ENCODE data around the gene CST5.

The CST5 gene, protein sequence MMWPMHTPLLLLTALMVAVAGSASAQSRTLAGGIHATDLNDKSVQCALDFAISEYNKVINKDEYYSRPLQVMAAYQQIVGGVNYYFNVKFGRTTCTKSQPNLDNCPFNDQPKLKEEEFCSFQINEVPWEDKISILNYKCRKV

DNA sequence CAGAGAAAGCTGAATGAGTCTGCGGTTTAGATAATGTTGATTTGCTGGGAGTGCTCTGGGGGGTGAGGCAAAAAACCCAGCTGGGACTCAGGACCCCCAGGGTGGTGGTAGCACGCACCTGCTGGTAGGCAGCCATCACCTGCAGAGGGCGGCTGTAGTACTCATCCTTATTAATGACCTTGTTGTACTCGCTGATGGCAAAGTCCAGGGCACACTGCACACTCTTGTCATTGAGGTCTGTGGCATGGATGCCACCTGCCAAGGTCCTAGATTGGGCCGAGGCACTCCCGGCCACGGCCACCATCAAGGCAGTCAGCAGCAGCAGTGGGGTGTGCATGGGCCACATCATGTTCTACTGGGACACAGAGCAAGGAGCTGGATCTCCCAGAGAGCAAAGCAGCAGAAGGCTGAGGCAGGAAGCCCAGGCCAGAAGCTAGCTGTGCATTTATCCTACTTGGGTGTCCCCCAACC is at the start of gene CST5:
Gene CST5 (minus strand): TSS at position 421 of the 471 bp plus-strand sequence. CDS start 72 bp downstream, at position 349.
- H3K36me3 ChIP-seq (ENCODE audit: control insufficient read depth in 1 of 2, insufficient read depth in 2 of 2, low read length in 2 of 2), result no peaks in the 10 kb centered on the region
- H3K4me3 ChIP-seq (ENCODE audit: low read depth in 1 of 2, low read length in 2 of 2), result no peak within 1 kb of the TSS
- H3K4me1 ChIP-seq (ENCODE audit: control insufficient read depth in 1 of 2, insufficient read depth in 2 of 2, low read length in 2 of 2), result no peaks in the 10 kb centered on the region
- no peaks in the 10 kb centered on the region for H3K9me3 ChIP-seq (ENCODE audit: control insufficient read depth in 1 of 2, low read length in 2 of 2)
- H3K27ac ChIP-seq (ENCODE audit: low read depth, low read length), result no peak within 1 kb of the TSS
- no peaks in the 10 kb centered on the region for H3K27me3 ChIP-seq (ENCODE audit: control insufficient read depth in 1 of 2, insufficient read depth in 2 of 2, low read length in 2 of 2)
- H3K9ac ChIP-seq (ENCODE audit: low read depth in 1 of 2, low read length in 2 of 2), result no peak within 1 kb of the TSS

GRCh38 chr20:23928788-23929187 is 49.2 kb upstream of the CST5 start:
- Histone ChIP-seq H3K4me3 (ENCODE audit: low read depth in 1 of 2, low read length in 2 of 2) (no peak overlapping the region), H3K4me1 (ENCODE audit: control insufficient read depth in 1 of 2, insufficient read depth in 2 of 2, low read length in 2 of 2) (no peaks in the 10 kb centered on the region), H3K9me3 (ENCODE audit: control insufficient read depth in 1 of 2, low read length in 2 of 2) (no peaks in the 10 kb centered on the region), H3K36me3 (ENCODE audit: control insufficient read depth in 1 of 2, insufficient read depth in 2 of 2, low read length in 2 of 2) (no peaks in the 10 kb centered on the region), H3K27me3 (ENCODE audit: control insufficient read depth in 1 of 2, insufficient read depth in 2 of 2, low read length in 2 of 2) (no peaks in the 10 kb centered on the region), H3K27ac (ENCODE audit: low read depth, low read length) (no peak overlapping the region), H3K9ac (ENCODE audit: low read depth in 1 of 2, low read length in 2 of 2) (no peak overlapping the region)

GRCh38 chr20:23928353-23928752 is 48.8 kb upstream of the CST5 start:
- Histone ChIP-seq H3K4me1 (ENCODE audit: control insufficient read depth in 1 of 2, insufficient read depth in 2 of 2, low read length in 2 of 2) (no peaks in the 10 kb centered on the region), H3K9me3 (ENCODE audit: control insufficient read depth in 1 of 2, low read length in 2 of 2) (no peaks in the 10 kb centered on the region), H3K9ac (ENCODE audit: low read depth in 1 of 2, low read length in 2 of 2) (no peak overlapping the region), H3K4me3 (ENCODE audit: low read depth in 1 of 2, low read length in 2 of 2) (no peak overlapping the region), H3K27ac (ENCODE audit: low read depth, low read length) (no peak overlapping the region), H3K36me3 (ENCODE audit: control insufficient read depth in 1 of 2, insufficient read depth in 2 of 2, low read length in 2 of 2) (no peaks in the 10 kb centered on the region), H3K27me3 (ENCODE audit: control insufficient read depth in 1 of 2, insufficient read depth in 2 of 2, low read length in 2 of 2) (no peaks in the 10 kb centered on the region)

- Histone ChIP-seq H3K4me3 (ENCODE audit: low read depth in 1 of 2, low read length in 2 of 2) (no peak overlapping the region), H3K36me3 (ENCODE audit: control insufficient read depth in 1 of 2, insufficient read depth in 2 of 2, low read length in 2 of 2) (no peaks in the 10 kb centered on the region), H3K9ac (ENCODE audit: low read depth in 1 of 2, low read length in 2 of 2) (no peak overlapping the region), H3K27ac (ENCODE audit: low read depth, low read length) (no peak overlapping the region), H3K27me3 (ENCODE audit: control insufficient read depth in 1 of 2, insufficient read depth in 2 of 2, low read length in 2 of 2) (no peaks in the 10 kb centered on the region), H3K9me3 (ENCODE audit: control insufficient read depth in 1 of 2, low read length in 2 of 2) (no peaks in the 10 kb centered on the region), H3K4me1 (ENCODE audit: control insufficient read depth in 1 of 2, insufficient read depth in 2 of 2, low read length in 2 of 2) (no peaks in the 10 kb centered on the region)
Measured at GRCh38 chr20:23926944-23927872, 47.7 kb upstream of the CST5 start.

DNA sequence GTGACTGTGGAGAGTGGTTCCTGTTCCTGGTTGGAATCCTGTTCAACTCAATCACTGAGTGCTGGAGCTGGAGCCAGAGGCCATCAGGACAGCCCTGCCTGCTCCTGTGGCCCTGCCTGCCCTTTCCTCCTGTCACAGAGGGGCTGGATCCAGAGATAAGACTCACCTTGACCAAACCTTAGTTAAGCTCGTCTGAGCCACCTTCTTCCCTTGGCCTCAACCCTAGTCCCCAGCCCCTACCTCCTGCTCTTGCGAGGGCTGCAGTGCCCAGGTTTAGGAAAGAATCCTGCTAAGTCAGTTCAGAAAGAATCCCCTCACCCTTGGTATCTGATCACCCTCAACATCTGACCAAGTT is 47.0 kb upstream of the CST5 start:
- Histone ChIP-seq H3K27me3 (ENCODE audit: control insufficient read depth in 1 of 2, insufficient read depth in 2 of 2, low read length in 2 of 2) (no peaks in the 10 kb centered on the region), H3K4me3 (ENCODE audit: low read depth in 1 of 2, low read length in 2 of 2) (no peak overlapping the region), H3K27ac (ENCODE audit: low read depth, low read length) (no peak overlapping the region), H3K4me1 (ENCODE audit: control insufficient read depth in 1 of 2, insufficient read depth in 2 of 2, low read length in 2 of 2) (no peaks in the 10 kb centered on the region), H3K9ac (ENCODE audit: low read depth in 1 of 2, low read length in 2 of 2) (no peak overlapping the region), H3K36me3 (ENCODE audit: control insufficient read depth in 1 of 2, insufficient read depth in 2 of 2, low read length in 2 of 2) (no peaks in the 10 kb centered on the region), H3K9me3 (ENCODE audit: control insufficient read depth in 1 of 2, low read length in 2 of 2) (no peaks in the 10 kb centered on the region)

DNA sequence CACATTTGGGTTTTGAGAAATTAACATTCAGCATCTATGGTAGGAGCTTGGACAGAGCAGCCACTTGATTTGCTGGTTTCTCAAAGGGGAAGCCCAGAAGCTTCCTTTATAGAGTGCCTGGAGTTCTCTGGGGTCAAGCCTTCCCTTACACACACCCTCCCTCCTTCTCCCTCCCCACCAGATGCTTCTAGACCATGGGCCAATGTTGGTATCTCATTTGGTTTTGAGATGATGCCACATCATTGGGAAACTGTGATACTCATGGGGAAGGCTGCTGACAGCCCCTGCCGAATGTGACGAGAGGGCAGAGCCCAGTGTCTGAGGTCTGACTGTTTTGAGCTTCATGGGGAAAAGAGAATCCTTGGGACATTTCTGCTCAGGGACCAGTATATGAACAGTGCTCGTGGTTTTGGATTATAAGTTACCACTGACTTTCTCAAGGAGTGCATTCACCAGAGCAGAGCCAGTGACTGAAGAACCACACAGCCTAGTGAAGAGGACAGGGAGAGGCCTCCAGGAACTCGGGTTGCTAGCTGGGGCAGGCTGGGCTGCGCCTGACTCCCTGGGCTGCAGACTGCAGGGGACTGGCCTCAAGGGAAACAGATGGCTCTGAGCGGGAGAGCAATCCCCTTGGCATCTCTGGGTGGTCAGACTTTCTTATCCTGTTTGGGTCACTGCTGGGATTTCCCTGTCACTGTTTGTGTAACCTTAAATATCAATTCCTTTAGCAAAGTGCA is 46.4 kb upstream of the CST5 start:
- Histone ChIP-seq H3K9ac (ENCODE audit: low read depth in 1 of 2, low read length in 2 of 2) (no peak overlapping the region), H3K27ac (ENCODE audit: low read depth, low read length) (no peak overlapping the region), H3K4me1 (ENCODE audit: control insufficient read depth in 1 of 2, insufficient read depth in 2 of 2, low read length in 2 of 2) (no peaks in the 10 kb centered on the region)

DNA sequence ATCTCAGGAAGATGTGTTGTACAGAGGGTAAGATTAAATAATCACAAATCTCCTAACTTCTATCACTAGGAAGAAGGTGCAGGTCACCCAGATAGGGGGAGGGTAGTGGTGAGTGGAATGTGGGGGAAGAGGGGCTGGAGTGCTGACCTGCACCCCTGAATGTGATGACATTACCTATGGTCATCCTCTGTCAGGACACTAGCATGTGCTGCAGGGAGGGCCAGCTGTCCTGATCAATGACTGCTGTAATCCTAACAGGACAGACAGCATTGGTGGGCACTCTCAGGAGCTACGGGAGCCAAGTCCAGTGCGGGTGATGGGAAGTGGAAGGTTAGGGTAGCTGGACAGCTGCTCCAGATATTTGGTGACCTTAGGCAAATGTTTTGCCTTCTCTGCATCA is 45.2 kb upstream of the CST5 start:
- H3K4me3 ChIP-seq (ENCODE audit: low read depth in 1 of 2, low read length in 2 of 2), result no peak overlapping the region

More for the DNA sequence above, 46.4 kb upstream of the CST5 start:
- Histone ChIP-seq H3K4me3 (ENCODE audit: low read depth in 1 of 2, low read length in 2 of 2) (no peak overlapping the region), H3K9me3 (ENCODE audit: control insufficient read depth in 1 of 2, low read length in 2 of 2) (no peaks in the 10 kb centered on the region), H3K27me3 (ENCODE audit: control insufficient read depth in 1 of 2, insufficient read depth in 2 of 2, low read length in 2 of 2) (no peaks in the 10 kb centered on the region), H3K36me3 (ENCODE audit: control insufficient read depth in 1 of 2, insufficient read depth in 2 of 2, low read length in 2 of 2) (no peaks in the 10 kb centered on the region)

GRCh38 chr20:23923891-23924435 is 44.4 kb upstream of the CST5 start:
- H3K27me3 ChIP-seq (ENCODE audit: control insufficient read depth in 1 of 2, insufficient read depth in 2 of 2, low read length in 2 of 2), result no peaks in the 10 kb centered on the region
- H3K36me3 ChIP-seq (ENCODE audit: control insufficient read depth in 1 of 2, insufficient read depth in 2 of 2, low read length in 2 of 2), result no peaks in the 10 kb centered on the region
- no peaks in the 10 kb centered on the region for H3K9me3 ChIP-seq (ENCODE audit: control insufficient read depth in 1 of 2, low read length in 2 of 2)
- H3K9ac ChIP-seq (ENCODE audit: low read depth in 1 of 2, low read length in 2 of 2), result no peak overlapping the region
- no peak overlapping the region for H3K4me3 ChIP-seq (ENCODE audit: low read depth in 1 of 2, low read length in 2 of 2)
- H3K27ac ChIP-seq (ENCODE audit: low read depth, low read length), result no peak overlapping the region
- no peaks in the 10 kb centered on the region for H3K4me1 ChIP-seq (ENCODE audit: control insufficient read depth in 1 of 2, insufficient read depth in 2 of 2, low read length in 2 of 2)

More for the DNA sequence above, 45.2 kb upstream of the CST5 start:
- H3K4me1 ChIP-seq (ENCODE audit: control insufficient read depth in 1 of 2, insufficient read depth in 2 of 2, low read length in 2 of 2), result no peaks in the 10 kb centered on the region
- no peak overlapping the region for H3K27ac ChIP-seq (ENCODE audit: low read depth, low read length)
- H3K27me3 ChIP-seq (ENCODE audit: control insufficient read depth in 1 of 2, insufficient read depth in 2 of 2, low read length in 2 of 2), result no peaks in the 10 kb centered on the region
- no peak overlapping the region for H3K9ac ChIP-seq (ENCODE audit: low read depth in 1 of 2, low read length in 2 of 2)
- H3K36me3 ChIP-seq (ENCODE audit: control insufficient read depth in 1 of 2, insufficient read depth in 2 of 2, low read length in 2 of 2), result no peaks in the 10 kb centered on the region
- H3K9me3 ChIP-seq (ENCODE audit: control insufficient read depth in 1 of 2, low read length in 2 of 2), result no peaks in the 10 kb centered on the region

- H3K36me3 ChIP-seq (ENCODE audit: control insufficient read depth in 1 of 2, insufficient read depth in 2 of 2, low read length in 2 of 2), result no peaks in the 10 kb centered on the region
- H3K27me3 ChIP-seq (ENCODE audit: control insufficient read depth in 1 of 2, insufficient read depth in 2 of 2, low read length in 2 of 2), result no peaks in the 10 kb centered on the region
- H3K9me3 ChIP-seq (ENCODE audit: control insufficient read depth in 1 of 2, low read length in 2 of 2), result no peaks in the 10 kb centered on the region
- no peak overlapping the region for H3K27ac ChIP-seq (ENCODE audit: low read depth, low read length)
- no peak overlapping the region for H3K4me3 ChIP-seq (ENCODE audit: low read depth in 1 of 2, low read length in 2 of 2)
- H3K4me1 ChIP-seq (ENCODE audit: control insufficient read depth in 1 of 2, insufficient read depth in 2 of 2, low read length in 2 of 2), result no peaks in the 10 kb centered on the region
- H3K9ac ChIP-seq (ENCODE audit: low read depth in 1 of 2, low read length in 2 of 2), result no peak overlapping the region
Measured at GRCh38 chr20:23923311-23923710, 43.8 kb upstream of the CST5 start.

All from duodenal mucosa (tissue), 2 donors.